Mesothelial cell of epicardium (in vitro differentiated cells): ENCODE results near the gene ABL1. TPM values are rescaled to one million over a fixed set of nuclear protein-coding genes. Genes with fewer than 3 reads are reported as not detected.

Experiments used
- DNase-seq, 2 experiments: peaks; one replicate each; pipeline ENCODE4 v3.0.0; 2021; ENCODE audit warnings: low spot score in 2 of 2; ENCODE audit not compliant: unreplicated experiment in 2 of 2
- H3K27ac Mint-ChIP-seq: 2 replicates; pipeline ENCODE4 v1.8.0; 2021; ENCODE audit warnings: mixed read lengths
- H3K27me3 Mint-ChIP-seq: 2 replicates; pipeline ENCODE4 v1.8.0; 2021; ENCODE audit warnings: low read depth, mixed read lengths
- H3K36me3 Mint-ChIP-seq: 2 replicates; pipeline ENCODE4 v1.8.0; 2021; ENCODE audit warnings: mixed read lengths
- H3K4me1 Mint-ChIP-seq: 2 replicates; pipeline ENCODE4 v1.8.0; 2021; ENCODE audit warnings: mixed read lengths
- H3K4me3 Mint-ChIP-seq: 2 replicates; pipeline ENCODE4 v1.8.0; 2021; ENCODE audit warnings: mild to moderate bottlenecking, moderate library complexity, mixed read lengths
- H3K9me3 Mint-ChIP-seq: 2 replicates; pipeline ENCODE4 v1.8.0; 2021; ENCODE audit warnings: mixed read lengths
- CTCF ChIP-seq: fragments of 200-600 bp; sonication (generic); IDR thresholded peaks from one replicate; pipeline ENCODE4 v1.5.0; 2021; ENCODE audit warnings: antibody characterized with exemption; ENCODE audit not compliant: unreplicated experiment
- total RNA-seq: library from RNA; stranded (reverse); gene quantifications from 3 replicates; pipeline ENCODE4 v1.2.1, GENCODE V29; 2021

Gene ABL1
- total RNA-seq, 1 donor from 2014 or later: 117 TPM

GRCh38 chr9:130888146-130888885 is 53.3 kb downstream of the ABL1 start:
- no peak for TF ChIP-seq CTCF
- peaks cover 28% of the 10 kb centered on the region for H3K36me3 Mint-ChIP-seq
- no peak overlapping the region for H3K4me3 Mint-ChIP-seq
- H3K4me1 Mint-ChIP-seq: peaks cover 3% of the 10 kb centered on the region
- no peak overlapping the region for H3K27ac Mint-ChIP-seq
- no peak for DNase-seq
- no peaks in the 10 kb centered on the region for H3K27me3 Mint-ChIP-seq
- no peaks in the 10 kb centered on the region for H3K9me3 Mint-ChIP-seq

GRCh38 chr9:130890124-130890523 is 55.1 kb downstream of the ABL1 start:
- H3K4me1 Mint-ChIP-seq: peaks cover 9% of the 10 kb centered on the region
- H3K27me3 Mint-ChIP-seq: no peaks in the 10 kb centered on the region
- TF ChIP-seq CTCF: no peak
- DNase-seq: no peak
- no peaks in the 10 kb centered on the region for H3K9me3 Mint-ChIP-seq
- no peak overlapping the region for H3K4me3 Mint-ChIP-seq
- H3K36me3 Mint-ChIP-seq: peaks cover 23% of the 10 kb centered on the region
- no peak overlapping the region for H3K27ac Mint-ChIP-seq

GRCh38 chr9:130890870-130891687 is 56.0 kb downstream of the ABL1 start:
- Mint-ChIP-seq H3K27ac (no peak overlapping the region), H3K4me3 (no peak overlapping the region), H3K36me3 (peaks cover 18% of the 10 kb centered on the region), H3K27me3 (no peaks in the 10 kb centered on the region), H3K9me3 (no peaks in the 10 kb centered on the region), H3K4me1 (peaks cover 6% of the 10 kb centered on the region)
- TF ChIP-seq CTCF: no peak
- no peak for DNase-seq

- no peak for TF ChIP-seq CTCF
- Mint-ChIP-seq H3K27ac (no peak overlapping the region), H3K27me3 (no peaks in the 10 kb centered on the region), H3K36me3 (peaks cover 16% of the 10 kb centered on the region), H3K4me1 (peaks cover 6% of the 10 kb centered on the region), H3K9me3 (no peaks in the 10 kb centered on the region), H3K4me3 (no peak overlapping the region)
- DNase-seq: no peak
Observed at GRCh38 chr9:130891688-130892476, 56.8 kb downstream of the ABL1 start.

- Mint-ChIP-seq H3K27me3 (no peaks in the 10 kb centered on the region), H3K27ac (peak overlapping the region; percentile 43), H3K4me3 (no peak overlapping the region), H3K9me3 (no peaks in the 10 kb centered on the region), H3K36me3 (peaks cover 10% of the 10 kb centered on the region), H3K4me1 (peaks cover 6% of the 10 kb centered on the region)
- TF ChIP-seq CTCF: no peak
- no peak for DNase-seq
Observed at GRCh38 chr9:130892477-130893304, 57.6 kb downstream of the ABL1 start.
